HG03575 (cell line): ENCODE data around the gene ACOT9.

Experiments used
- ATAC-seq: cut with Tn5 transposase; IDR thresholded peaks from one replicate; pipeline ENCODE4 v1.9.1; 2021; ENCODE audit not compliant: unreplicated experiment, insufficient number of reproducible peaks, low FRiP score; ENCODE audit errors: extremely low read depth

ACOT9 gene

GRCh38 chrX:23656684-23657083, 86.4 kb downstream of the ACOT9 start:
- no peak for ATAC-seq

DNA sequence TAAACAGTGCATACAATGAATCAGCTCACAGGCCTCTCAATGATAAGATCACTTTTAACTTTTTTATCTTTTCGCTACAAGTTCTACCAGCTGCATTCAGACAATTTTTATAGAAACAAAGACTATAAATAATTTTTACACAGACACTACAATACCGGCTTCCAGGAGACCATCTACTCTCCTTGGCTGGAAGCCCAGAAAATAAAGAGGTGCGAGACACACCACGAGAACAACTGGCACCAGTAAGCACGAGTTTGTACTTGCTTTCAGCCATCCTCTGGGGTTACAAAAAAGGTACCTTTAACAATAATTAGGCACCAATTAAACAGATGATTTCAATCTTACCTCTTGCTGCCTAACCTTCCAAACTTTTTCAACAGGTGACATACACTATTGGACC, 87.0 kb downstream of the ACOT9 start:
- no peak for ATAC-seq
